Fibroblast of upper back skin (primary cell): ENCODE data around the gene RABGAP1L.
"Not testable (repeated sequence)": the region's sequence is repeated elsewhere in the genome, so short reads cannot be mapped to it uniquely, and the experiment has no call there.

ENCODE experiments used
- DNase-seq: peaks from one replicate; pipeline ENCODE4 v3.0.0-alpha.2; 2013

The RABGAP1L gene

DNA sequence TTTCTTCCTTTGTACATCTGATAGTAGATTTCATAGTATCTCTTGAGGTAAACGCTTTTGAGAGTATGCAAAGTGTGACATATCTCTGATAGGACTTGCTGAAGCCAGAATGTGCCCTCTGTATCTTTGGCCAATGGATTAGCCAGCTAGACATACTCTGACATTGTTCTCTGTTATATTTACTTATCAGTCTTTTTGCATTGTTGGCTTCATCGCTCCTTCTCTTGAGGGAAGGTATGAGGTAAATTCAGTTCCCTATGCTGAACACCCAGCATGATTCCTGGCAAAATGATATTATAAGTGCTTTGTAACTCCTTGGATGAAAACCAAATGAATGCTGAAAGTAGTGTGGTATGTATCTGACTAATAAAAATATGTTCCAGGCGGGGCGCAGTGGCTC lies 677.2 kb downstream of the RABGAP1L start:
- DNase-seq = no peak

DNA sequence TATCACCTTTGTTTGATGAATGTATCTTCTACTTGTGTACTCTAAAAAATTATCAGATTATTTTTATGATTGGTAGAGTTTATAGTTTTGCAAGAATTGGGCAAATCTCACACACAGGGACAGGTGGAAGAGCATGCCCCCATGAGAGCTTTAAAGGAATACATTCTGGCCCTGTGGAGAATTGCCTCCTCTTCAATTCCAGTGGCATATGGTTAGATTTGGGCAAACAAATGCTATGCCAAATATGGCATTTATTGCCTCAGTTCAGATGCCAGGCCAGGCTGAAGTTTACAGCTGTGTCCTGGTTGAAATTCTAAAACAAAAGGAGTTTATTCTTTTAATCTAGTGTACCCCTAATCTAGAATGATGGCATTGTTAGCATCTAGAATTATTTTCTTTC lies 678.1 kb downstream of the RABGAP1L start:
- no peak for DNase-seq

DNA sequence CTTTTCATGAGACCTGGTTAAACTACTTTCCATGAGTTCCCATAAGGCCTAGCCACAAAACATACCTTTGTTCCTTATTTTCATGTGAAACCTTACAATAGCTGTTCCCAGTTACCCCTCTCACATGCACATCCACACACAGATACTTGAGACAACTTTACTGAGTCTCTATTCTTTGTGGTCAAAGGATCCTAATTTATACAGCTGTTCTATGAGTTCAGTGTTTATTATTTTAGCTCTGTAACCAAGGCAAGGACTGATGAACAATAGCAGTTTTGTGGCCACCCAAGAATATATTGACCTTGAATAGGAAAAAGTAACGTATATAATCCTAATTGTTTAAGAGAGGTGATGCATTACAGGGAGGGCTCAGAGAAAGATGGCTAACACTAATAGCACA lies 679.9 kb downstream of the RABGAP1L start:
- peak; percentile 15 for DNase-seq

DNA sequence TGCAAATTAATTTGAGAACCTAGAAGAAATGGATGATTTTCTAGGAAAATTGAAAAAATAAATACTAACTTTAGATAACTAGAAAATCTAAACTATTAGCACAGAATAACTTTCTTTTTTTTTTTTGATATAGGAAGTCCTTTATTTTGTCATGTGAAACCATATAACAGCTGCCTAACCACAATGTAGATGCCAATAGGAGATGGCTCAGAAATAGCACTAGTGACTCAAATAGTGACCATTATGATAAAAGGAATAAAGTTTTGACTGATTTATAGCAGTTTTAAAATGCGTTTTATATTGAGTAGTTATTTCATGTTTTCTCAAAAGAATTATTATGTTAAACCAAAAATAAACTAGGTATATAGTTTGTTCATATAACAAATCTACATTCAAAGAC lies 682.4 kb downstream of the RABGAP1L start:
- DNase-seq = no peak

DNA sequence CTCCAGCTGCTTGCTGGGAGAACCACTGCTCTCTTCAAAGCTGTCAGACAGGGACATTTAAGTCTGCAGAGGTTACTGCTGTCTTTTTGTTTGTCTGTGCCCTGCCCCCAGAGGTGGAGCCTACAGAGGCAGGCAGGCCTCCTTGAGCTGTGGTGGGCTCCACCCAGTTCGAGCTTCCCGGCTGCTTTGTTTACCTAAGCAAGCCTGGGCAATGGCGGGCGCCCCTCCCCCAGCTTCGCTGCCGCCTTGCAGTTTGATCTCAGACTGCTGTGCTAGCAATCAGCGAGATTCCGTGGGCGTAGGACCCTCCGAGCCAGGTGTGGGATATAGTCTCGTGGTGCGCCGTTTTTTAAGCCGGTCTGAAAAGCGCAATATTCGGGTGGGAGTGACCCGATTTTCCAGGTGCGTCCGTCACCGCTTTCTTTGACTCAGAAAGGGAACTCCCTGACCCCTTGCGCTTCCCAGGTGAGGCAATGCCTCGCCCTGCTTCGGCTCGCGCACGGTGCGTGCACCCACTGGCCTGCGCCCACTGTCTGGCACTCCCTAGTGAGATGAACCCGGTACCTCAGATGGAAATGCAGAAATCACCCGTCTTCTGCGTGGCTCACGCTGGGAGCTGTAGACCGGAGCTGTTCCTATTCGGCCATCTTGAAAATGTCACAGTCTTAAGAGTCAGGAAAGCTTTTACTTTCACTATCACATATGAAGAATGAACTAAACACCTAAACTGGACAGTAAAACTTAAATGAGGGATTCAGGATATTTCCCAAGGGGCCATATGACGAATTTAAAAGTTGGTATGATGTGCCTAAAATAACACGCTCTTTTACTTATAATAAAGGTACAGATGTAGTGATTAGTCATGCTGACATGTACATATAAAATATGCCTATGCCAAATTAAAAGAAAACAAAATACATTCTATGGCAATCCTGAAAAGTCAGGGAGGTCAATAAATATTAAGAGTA lies 689.6 kb downstream of the RABGAP1L start:
- DNase-seq = not testable (repeated sequence)

DNA sequence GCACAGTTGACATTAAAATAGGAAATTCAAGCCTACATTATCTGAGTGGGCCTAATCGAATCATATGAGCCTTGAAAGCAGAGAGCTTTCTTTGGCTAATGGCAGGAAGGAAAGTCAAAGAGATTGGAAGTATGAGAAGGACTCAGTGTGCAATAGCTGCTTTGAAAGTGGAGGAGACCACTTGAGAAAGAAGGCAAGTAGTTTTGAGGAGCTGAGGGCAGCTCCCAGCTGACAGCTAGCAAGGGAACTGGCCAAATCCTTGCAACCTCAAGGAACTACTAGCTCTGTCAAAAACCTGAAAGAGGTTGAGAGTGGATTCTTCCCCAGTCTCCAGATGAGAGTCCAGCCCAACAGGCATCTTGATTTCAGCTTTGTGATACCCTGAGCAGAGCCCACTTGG lies 691.4 kb downstream of the RABGAP1L start:
- DNase-seq = no peak

DNA sequence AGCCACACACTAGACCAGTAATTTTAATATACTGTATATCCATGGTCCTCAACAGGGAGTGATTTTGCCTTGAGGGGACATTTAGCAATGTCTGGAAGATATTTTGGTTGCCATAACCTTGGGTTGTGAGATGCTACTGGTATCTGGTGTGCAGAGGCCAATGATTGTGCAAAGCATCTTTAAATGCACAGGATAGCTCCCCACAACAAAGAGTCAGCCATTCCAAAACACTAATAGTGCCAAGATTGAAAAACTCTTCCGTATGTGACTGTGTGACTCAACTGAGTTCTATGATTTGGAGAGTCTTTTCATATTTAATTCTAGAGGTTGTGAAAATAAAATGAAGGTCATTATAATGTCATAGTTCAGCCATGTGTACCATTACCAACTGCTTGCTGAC lies 699.0 kb downstream of the RABGAP1L start:
- DNase-seq = no peak

DNA sequence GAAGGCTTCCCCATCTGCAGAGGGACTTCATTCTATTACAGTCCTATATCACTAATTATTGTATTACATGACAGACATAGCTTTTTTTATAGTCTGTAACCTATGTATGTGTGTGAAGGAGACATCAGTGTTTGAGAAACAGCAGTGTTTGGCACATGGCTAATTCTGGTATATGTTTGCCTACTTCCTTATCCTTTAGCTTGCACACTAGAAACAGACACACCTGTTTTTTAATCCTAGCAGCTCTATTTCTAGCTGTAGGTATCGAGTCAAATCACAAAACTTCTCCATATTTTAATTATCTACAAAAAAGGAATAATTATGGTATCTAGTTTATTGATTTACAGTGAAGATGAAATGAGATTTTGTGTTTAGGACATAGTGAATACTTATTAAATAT lies 711.0 kb downstream of the RABGAP1L start:
- DNase-seq = no peak

DNA sequence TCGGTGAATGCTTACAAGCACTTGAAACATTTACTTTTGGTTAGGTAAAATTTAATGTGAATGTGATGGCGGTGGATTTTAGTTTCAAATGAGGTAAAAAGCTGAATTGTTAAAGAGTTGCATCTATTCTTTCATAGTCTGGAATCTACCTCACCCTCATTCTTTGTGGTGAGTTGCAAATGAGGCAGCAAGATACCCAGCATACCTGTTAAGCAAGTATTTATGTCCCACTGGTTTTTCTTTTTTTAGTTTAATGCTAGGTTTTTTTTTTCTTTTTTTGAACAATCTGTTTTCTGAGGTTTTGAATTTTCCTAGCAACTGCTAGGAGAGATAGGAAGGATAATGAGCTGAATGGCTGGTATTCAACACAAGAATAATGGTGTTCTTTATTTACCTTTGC lies 712.6 kb downstream of the RABGAP1L start:
- DNase-seq = no peak

DNA sequence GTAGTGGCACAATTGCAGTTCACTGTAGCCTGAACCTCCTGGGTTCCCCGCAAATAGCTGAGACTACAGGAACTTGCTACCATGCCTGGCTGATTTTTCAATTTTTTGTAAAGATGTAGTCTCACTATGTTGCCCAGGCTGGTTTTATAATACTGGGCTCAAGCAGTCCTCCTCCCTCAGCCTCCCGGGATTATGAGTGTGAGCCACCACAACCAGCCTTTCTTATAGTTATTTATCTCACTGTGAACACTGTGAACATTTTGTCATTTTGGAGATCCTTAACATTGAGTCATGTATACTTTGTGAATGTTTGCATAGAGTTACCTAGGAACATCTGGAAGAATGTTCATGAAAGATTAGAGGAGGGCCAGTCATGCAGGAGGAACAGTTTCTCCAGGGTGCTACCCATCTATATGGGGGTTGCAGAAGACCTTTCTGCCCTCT lies 713.3 kb downstream of the RABGAP1L start:
- DNase-seq = peak; percentile 6

DNA sequence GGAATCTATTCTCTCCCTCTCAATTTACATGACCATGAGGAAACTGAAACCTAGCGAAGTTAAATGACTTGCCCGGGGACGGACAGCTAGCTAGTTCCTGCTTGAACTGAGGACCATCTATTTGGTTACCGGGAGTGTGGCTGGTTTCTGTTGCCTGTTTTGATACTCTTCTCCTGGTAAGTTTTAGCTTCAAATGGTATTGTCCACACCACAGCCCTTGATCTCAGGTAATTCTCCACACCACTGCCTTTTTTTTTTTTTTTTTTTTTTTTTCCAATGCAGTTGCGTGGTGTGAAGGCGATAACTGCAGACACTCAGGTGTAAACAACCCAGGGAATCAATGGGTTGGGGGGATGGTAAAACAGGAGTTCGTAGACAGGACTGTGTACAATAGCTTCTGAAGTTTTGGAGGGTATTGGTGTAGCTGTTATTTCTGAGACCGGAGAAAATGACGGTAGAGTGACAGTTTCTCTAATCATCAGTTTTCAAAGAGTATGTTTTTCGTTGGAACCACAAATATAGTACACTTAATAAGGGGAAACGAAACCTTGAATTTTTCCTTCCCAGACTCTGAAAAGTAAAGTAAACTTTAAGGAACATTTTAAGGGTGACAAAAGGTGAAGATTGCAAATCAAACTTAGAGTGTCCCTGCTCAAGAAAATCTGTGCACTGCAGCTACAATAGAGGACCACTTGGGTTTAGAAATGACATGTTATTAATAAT lies 715.2 kb downstream of the RABGAP1L start:
- DNase-seq = no peak

DNA sequence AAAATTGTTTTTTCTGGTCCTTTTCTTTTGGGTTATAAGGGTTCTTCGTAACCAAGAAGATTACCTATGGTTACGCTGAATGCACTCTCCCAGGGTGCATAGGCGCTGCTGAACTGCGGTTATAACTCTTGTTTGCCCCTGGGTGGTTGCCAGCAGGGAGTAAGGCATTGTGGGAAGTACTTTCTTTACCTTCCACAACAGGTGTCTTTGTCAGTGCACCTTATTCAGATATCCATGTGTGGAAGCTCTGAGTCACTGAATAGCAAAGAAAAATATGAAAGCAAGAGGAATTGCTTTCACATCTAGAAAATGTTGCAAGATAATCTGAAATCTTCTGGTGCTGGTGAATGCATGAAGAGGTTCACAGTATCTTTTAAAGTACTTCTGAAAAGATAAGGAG lies 716.0 kb downstream of the RABGAP1L start:
- DNase-seq = no peak

DNA sequence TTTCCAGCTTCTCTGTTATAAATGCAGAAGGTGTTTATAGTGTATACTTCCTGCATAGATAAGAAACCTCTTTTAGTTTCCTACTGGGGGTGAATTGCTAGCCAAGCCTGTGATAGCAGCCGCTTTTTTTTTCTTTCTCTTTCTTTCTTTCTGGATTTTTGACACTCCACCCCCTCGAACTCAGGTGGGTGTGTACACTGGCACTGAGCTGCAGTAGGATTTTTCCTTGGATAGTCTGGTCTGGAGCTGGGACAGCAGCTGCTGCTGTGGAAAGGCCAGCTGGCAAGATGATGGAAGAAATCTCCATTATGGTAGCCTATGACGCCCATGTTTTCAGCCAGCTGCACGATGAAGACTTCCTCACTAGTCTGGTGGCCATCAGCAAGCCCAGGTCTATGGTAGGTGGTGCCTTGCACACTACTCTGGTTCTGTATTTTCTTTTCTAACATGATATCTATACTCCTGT lies 717.9 kb downstream of the RABGAP1L start:
- no peak for DNase-seq

DNA sequence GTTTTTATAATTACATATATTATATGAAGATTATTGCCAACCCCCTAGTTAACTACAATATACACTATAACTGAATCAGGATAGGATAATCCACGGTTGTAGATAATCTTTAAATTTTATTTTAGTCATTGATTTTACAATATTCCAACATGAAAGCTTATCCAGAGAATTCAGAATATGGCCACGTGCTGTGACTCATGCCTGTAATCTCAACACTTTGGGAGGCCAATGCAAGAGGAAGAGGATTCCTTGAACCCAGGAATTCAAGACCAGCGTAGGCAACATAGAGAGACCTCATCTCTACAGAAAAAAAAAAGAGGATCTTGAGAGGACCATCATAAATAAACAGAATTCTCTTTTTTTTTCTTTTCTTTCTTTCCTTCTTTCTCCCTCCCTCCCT lies 720.9 kb downstream of the RABGAP1L start:
- DNase-seq = no peak

DNA sequence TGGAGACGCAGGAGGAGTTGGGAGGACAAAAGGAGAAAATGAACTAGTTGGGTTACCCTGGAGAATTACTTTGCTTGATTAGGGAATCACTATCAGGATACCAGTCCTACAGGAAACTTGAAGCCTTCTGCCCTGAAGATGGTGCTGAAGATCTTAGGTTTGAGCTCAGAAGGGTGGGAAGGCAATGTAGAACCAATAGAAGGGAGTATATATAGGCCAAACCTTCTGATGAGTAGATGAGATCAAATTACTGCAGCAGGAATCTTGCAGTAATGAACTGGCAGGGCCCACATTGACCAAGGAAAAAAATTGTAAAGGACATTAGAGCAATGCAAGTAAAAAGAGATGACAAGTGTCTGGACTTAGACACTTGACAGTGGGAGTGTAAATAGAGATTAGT lies 724.1 kb downstream of the RABGAP1L start:
- peak; percentile 28 for DNase-seq

DNA sequence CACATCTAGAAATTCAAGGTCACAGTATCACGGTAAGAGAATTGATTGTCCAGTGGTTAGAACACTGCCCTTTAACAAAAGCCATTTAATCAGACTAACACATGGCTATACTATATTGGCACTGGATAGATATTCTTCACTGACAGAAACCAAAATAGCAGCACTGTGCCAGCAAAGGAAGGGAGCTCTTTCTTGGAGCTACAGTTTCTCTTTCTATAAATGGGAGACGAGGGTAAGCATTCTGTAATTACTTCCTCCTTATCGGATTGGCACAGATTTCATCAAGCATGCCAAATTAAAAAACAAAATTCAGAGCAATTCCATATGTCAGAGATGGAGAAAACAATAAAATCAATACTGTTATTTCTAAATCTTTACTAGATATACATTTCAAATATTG lies 724.7 kb downstream of the RABGAP1L start:
- DNase-seq = no peak

DNA sequence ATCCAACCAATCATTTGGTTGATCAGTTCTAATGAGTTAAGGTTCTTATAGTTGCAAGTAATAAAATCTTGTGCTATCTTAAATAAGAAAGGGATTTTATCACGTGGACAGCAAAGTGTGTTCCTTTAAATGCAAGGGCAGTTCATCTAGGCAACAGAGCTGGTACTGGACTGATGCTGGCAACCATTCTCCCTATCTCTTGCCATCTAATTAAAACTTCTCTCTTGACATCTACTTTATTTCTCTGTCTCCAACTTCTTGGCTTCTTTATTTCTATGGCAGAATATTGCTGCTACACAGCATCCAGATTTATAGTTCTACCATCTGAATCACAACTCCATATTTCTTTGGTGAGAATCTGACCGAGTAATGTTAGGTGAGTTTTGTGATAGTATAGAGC lies 725.2 kb downstream of the RABGAP1L start:
- no peak for DNase-seq

DNA sequence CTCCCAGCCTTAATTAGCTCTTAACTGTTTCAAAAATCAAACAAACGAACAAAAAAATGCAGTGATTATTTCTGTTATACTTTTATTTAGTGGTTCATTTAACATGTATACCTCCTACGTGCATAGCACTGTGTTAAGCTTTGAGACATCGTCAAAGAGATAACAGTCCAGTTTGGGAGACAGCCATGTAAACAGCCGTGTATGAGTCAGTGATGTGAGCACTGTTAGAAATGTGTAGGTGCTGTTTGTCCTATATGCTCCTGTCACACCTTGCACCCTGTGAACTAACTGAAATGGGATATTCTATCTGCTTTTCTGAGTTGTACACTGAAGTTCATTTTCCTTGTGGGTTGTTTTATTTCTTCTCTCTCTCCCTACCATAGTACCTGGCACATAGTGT lies 730.7 kb downstream of the RABGAP1L start:
- DNase-seq = no peak

DNA sequence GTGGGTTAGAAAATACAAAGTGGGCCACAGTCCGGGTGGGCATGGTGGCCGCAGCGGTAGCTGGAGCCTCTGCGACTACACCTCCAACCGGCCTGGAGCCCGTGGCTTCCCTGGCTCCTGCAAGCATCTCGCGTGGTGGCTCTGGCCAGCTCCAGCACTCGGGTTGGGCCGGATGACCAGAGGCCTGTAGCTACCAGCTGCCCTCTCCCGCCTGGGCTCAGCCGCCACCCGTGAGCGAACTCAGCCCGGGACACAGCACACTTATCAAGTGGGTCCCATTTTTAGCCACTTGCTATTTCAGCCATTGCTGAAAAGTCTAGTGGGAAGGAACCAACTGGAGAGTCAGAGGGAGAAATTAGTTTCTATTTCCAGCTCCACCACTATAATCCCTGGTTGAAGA lies 732.7 kb downstream of the RABGAP1L start:
- DNase-seq = no peak

DNA sequence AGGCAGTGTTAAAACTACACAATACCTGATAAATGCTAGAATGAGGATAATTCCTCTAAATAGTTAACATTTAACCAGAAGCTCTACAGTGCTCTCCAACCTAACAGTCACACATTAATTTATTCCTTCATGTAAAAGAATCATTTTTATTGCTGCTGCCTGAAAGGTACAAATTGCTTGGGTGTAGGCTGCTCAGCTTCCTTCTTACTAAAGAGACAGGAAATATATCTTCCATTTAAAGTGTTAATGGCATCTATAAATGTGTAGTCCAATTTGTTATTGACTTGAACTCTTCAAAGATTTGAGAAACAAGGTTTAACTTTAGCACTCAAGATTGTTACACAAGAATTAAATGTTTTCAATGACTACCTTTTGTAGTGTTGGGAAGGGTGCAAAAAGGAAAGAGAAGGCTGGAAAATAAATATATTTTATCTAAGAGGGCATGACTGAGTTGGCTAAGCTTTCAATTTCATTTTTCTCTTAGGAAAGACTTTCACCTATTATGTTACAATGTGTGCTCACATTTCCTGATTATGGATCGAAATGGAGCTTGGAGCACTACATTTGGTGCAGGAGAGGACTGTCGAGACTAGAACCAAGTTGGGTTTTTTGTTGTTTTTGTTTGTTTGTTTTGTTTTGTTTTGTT lies 734.9 kb downstream of the RABGAP1L start:
- no peak for DNase-seq

DNA sequence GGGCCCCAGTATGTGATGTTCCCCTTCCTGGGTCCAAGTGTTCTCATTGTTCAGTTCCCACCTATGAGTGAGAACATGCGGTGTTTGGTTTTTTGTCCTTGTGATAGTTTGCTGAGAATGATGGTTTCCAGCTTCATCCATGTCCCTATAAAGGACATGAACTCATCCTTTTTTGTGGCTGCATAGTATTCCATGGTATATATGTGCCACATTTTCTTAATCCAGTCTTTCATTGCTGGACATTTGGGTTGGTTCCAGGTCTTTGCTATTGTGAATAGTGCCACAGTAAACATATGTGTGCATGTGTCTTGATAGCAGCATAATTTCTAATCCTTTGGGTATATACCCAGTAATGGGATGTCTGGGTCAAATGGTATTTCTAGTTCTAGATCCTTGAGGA lies 736.3 kb downstream of the RABGAP1L start:
- not testable (repeated sequence) for DNase-seq

DNA sequence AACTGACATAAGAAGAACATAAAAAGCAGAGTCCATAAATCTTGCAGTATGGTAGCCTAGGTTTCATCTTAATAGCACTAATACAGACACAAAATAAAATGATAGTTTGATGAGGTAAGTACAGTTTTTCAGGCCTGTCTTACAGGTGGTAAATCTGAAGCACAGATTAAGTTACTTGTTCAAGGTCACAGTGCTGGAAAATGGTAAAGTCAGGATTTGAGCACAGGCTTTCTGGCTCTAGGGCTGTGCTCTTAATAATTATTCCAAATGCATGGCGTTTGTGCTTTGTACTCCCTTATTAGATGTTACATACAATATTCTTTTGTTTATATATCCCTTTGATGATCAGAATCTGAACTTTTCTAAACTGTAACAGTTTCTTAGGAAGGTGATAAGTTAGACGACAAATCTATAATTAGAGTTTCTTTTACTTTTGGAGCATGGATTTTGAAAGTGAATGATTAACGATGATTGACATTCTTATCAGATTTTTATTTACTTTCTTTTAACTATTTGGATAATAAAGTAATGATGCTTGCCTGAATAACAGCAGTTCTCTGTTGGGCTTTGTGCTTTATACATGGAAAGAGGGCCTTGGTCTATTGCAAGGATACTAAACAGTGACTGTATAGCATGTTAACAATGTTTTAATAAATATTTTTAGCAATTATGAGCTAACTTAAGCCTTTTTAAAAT lies 738.9 kb downstream of the RABGAP1L start:
- no peak for DNase-seq

DNA sequence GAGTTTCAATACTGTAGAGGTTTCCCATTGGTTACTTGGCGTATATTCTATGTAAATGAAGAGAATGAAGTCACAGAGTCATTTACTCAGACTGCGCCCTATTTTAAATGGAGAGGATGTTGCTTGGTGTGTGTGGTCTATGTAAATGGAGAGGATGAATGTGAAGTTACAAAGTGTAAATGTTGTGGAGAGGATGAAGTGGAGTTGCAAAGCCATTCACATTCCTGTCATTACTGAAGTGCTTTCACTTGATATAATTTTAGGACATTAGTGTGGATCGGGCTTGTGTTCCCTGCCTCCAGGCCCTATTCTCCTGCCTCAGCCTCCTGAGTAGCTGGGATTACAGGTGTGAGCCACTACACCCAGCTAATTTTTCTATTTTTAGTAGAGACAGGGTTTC lies 741.0 kb downstream of the RABGAP1L start:
- DNase-seq = no peak
